ENCODE data around the gene RGS6.

The RGS6 gene

DNA sequence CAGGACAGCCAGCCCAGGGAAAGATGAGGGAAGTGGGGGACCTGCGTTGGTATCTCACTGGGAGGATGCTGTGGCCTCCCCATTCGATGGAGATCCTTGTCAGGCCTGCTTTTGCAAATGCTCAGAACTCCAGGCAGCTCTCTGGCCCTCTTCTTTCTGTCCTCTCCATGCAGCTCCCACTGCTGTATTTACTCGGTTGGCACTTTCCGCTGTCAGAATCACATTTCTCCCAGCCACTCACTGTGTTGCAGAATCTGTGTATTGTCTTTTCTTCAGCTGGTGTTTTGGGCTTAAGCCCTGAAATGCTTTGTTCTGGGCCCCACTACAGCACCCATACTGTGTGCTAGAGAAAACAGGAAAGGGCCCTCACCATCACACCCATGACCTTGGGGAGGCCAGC, 401.1 kb downstream of the RGS6 start:
- DNase-seq = no peak

DNA sequence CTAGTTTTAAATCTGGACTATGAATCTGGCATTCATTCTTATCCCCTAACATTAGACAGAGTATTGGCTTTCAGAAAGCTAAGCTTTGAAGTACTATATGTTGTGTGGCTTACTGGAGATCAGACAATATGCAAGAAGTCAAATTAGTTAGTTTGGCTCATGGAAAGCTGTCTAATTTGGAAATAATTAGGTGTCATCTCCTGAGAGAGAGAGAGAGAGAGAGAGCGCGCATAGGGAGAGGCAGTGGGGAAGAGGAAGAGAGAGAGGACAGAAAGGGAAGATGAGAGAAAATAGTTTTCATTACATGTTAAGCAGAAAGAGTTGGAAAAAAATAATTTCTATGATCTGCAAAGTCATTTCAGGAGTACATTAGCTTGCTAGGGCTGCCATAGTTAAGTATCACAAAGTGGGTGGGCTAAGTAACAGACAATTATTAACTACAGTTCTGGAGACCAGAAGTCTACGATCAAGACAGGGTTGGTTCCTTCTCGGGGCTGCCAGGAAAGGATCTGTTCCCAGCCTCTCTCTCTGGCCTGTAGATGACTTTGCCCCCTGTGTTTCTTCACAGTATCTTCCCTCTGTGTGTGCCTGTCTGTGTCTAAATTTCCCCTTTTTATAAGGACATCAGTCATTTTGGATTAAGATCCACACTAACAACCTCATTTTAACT, 404.2 kb downstream of the RGS6 start:
- DNase-seq = no peak

DNA sequence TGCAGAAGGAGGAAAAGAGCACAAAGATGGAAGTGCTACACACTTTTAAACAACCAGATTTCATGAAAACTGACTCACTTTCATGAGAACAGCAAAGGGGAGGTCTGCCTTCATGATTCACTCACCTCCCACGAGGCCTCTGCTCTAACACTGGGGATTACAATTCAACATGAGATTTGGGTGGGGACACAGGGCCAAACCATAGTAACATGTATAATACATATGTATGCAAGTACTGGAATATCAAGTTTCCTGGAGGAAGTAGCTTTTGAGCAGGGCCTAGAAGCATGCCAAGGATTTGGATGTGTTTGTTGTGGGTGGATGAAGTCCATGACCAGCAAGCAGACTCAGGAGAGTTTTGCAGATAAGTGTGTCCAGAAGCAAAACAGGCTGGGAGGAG, 409.0 kb downstream of the RGS6 start:
- DNase-seq = no peak

- no peak for DNase-seq
These were observed 409.5 kb downstream of the RGS6 start for GRCh38 chr14:72341686-72342085.

GRCh38 chr14:72347118-72347517, 414.9 kb downstream of the RGS6 start:
- DNase-seq = no peak

- no peak for DNase-seq
These were observed 418.0 kb downstream of the RGS6 start for GRCh38 chr14:72350215-72350614.

- no peak for DNase-seq
These were observed 419.8 kb downstream of the RGS6 start for GRCh38 chr14:72352012-72352411.

DNA sequence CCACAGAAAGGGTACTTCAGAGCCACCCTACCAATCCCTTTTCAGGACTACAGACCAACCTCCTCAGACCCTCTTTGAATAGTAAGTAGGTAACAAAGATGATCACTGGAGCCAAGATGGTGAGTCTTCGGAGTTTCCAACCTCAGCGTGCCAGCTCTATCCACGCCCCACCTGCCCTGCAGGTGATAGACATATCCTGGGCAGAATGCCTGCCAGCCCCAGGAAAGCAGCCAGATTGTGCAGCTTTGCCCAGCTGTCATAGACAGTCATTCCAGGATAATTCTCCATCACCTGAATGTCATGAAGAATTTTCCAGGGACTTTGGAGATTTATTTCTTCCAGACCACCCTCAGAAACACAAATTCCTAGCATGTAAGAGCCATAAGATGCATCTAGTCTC, 434.4 kb downstream of the RGS6 start:
- DNase-seq = no peak

DNA sequence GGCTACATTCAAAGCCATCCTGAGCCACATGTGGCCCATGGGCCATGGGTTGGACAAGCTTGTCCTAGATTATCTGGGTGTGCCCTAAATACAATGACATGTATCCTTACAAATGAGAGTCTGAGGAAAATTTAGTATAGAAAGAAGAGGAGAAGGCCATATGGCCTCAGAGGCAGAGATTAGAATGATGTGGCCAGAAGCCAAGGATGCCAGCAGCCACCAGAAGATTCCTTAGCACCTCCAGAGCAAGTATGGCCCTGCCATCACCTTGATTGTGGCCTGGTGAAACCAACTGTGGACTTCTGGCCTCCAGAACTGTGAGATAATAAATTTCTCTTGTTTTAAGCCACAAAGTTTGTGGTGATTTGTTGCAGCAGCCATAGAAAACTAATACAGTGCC, 436.9 kb downstream of the RGS6 start:
- DNase-seq = no peak

DNA sequence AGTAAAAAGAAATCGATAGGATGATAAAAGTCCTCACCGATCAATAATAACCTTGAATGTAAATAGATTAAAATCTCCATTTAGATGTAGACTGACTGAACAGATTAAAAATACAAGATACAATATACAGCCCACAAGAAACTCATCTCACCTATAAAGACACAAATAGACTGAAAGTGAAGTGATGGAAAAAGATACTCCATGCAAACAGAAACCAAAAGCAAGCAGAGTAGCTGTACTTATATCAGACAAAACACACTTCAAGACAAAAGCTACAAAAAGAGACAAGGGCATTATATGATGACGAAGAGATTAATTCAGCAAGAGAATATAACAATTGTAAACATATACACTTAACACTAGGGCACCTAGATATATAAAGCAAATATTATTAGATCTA, 444.8 kb downstream of the RGS6 start:
- DNase-seq = no peak

- DNase-seq = no peak
These were observed 448.2 kb downstream of the RGS6 start for GRCh38 chr14:72380456-72380855.

DNA sequence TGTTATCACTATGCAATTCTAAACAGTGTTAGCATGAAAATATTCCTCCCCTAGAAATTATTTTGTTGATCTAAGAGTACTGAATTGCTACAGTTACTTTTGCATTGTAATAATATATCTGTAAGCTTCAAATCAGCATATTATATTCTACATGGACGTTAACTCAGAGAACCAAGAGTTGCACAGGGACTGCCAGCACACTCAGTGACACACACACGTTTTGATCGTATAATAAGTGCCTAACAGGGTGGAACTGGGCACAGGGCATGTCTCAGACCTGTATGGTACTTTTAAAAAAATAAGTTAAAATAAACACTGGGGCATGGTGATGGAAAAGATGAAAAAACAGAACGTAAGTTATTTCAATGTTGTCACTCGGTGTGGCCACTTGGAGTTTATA, 451.6 kb downstream of the RGS6 start:
- no peak for DNase-seq

- DNase-seq = no peak
These were observed 455.5 kb downstream of the RGS6 start for GRCh38 chr14:72387726-72388125.

GRCh38 chr14:72389200-72389599, 457.0 kb downstream of the RGS6 start:
- DNase-seq = no peak

DNA sequence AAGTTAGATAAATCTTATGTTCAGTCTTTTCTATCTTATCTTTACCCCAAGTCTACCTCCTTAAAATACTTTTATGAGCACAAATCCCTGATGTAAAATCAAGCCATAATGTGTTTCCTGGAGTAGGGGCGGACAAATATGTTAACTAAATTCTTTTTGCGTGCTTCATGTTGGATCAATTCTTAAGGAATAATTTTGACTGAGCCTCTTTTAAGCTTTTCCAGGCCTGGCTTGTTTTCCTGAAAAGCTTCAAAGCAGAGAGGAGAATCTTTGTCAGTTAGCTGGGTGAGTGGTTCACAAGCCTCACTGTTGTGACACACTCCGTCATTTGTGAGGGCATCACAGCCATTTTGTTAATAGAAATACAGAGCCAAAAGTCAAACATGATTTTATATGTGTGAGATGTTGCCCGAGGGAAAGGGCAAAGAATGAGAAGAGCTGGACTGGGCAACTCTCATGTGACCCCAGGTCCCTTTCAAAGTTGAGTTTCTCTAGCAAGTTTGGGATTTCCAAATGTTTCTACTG, 468.9 kb downstream of the RGS6 start:
- DNase-seq = no peak

- no peak for DNase-seq
These were observed 469.6 kb downstream of the RGS6 start for GRCh38 chr14:72401632-72402376.

DNA sequence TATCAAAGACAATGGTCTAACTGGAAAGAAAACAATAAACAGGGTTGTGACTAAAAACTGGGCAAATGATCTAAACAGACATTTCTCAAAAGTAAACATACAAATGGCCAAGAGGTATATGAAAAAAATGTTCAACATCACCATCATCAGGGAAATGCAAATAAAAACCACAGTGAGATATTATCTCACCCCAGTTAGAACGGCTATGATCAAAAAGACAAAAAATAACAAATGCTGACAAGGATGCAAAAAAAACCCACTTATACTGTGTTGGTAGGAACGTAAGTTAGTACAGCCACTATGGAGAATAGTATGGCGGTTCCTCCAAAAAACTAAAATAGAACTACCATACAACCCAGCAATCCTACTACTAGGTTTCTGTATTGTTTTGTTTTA, 470.1 kb downstream of the RGS6 start:
- DNase-seq = no peak

- no peak for DNase-seq
These were observed 472.0 kb downstream of the RGS6 start for GRCh38 chr14:72404106-72404774.

- DNase-seq = no peak
These were observed 472.8 kb downstream of the RGS6 start for GRCh38 chr14:72404998-72405397.

GRCh38 chr14:72408020-72408419, 475.8 kb downstream of the RGS6 start:
- DNase-seq = no peak

GRCh38 chr14:72409047-72409446, 476.8 kb downstream of the RGS6 start:
- DNase-seq = no peak

- DNase-seq = no peak
These were observed 484.0 kb downstream of the RGS6 start for GRCh38 chr14:72416081-72416849.

DNA sequence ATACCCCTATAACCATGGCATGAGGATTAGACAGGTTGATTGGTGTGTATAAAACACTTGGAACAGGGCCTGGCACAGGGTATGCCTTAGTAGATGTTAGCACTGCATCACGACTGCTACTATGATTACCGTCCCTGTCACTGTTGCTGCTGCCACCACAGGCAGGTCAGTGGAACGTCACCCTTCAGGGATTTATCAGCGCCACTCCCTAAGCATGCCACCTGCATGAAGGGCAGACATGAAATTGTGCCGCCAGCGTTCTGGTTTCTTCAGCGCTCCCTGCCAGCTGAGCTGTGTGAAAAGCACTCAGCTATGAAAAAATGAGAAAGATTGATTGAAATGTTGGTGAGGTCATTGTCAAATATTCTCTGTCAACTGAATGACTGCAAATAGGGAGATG, 484.7 kb downstream of the RGS6 start:
- no peak for DNase-seq

Data from NCI-H146 (cell line).